ENCODE measurements around the gene PPP1R11.
"Not testable (repeated sequence)": the region's sequence is repeated elsewhere in the genome, so short reads cannot be mapped to it uniquely, and the experiment has no call there.

The PPP1R11 gene

GRCh38 chr6:30025186-30025585 lies 41.8 kb upstream of the PPP1R11 start:
- no peaks in the 10 kb centered on the region for H3K79me2 ChIP-seq (ENCODE audit: low read length)
- H2AFZ ChIP-seq (ENCODE audit: low read depth, low read length): no peak overlapping the region
- H3K4me2 ChIP-seq (ENCODE audit: low read length): no peak overlapping the region
- H3K36me3 ChIP-seq (replicated peaks; ENCODE audit: low read depth, low read length): no peaks in the 10 kb centered on the region
- no peak overlapping the region for H3K4me3 ChIP-seq (ENCODE audit: low read length)
- no peak overlapping the region for H3K9ac ChIP-seq (ENCODE audit: low read length)
- H3K4me1 ChIP-seq (ENCODE audit: low read length): peaks cover 9% of the 10 kb centered on the region
- TF ChIP-seq EZH2phosphoT487 (IDR thresholded peaks at IDR 0.05; ENCODE audit: low read depth): no peak
- TF ChIP-seq, protein P1, sequence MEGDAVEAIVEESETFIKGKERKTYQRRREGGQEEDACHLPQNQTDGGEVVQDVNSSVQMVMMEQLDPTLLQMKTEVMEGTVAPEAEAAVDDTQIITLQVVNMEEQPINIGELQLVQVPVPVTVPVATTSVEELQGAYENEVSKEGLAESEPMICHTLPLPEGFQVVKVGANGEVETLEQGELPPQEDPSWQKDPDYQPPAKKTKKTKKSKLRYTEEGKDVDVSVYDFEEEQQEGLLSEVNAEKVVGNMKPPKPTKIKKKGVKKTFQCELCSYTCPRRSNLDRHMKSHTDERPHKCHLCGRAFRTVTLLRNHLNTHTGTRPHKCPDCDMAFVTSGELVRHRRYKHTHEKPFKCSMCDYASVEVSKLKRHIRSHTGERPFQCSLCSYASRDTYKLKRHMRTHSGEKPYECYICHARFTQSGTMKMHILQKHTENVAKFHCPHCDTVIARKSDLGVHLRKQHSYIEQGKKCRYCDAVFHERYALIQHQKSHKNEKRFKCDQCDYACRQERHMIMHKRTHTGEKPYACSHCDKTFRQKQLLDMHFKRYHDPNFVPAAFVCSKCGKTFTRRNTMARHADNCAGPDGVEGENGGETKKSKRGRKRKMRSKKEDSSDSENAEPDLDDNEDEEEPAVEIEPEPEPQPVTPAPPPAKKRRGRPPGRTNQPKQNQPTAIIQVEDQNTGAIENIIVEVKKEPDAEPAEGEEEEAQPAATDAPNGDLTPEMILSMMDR (IDR thresholded peaks at IDR 0.05; ENCODE audit: low read depth, low read length): no peak
- H4K20me1 ChIP-seq (ENCODE audit: insufficient read depth, low read length): no peaks in the 10 kb centered on the region
- H3K27me3 ChIP-seq (ENCODE audit: low read depth, low read length): no peaks in the 10 kb centered on the region
- H3K9me3 ChIP-seq (ENCODE audit: insufficient read depth, low read length): no peaks in the 10 kb centered on the region
- no peak overlapping the region for H3K27ac ChIP-seq (ENCODE audit: low read length)

GRCh38 chr6:30029588-30029987 lies 37.4 kb upstream of the PPP1R11 start:
- H3K9ac ChIP-seq (ENCODE audit: low read length): no peak overlapping the region
- no peaks in the 10 kb centered on the region for H3K4me1 ChIP-seq (ENCODE audit: low read length)
- H3K36me3 ChIP-seq (replicated peaks; ENCODE audit: low read depth, low read length): no peaks in the 10 kb centered on the region
- H3K27me3 ChIP-seq (ENCODE audit: low read depth, low read length): no peaks in the 10 kb centered on the region
- no peak overlapping the region for H3K4me2 ChIP-seq (ENCODE audit: low read length)
- TF ChIP-seq, protein P1 (IDR thresholded peaks at IDR 0.05; ENCODE audit: low read depth, low read length): no peak
- no peak for TF ChIP-seq EZH2phosphoT487 (IDR thresholded peaks at IDR 0.05; ENCODE audit: low read depth)
- H3K4me3 ChIP-seq (ENCODE audit: low read length): no peak overlapping the region
- H4K20me1 ChIP-seq (ENCODE audit: insufficient read depth, low read length): no peaks in the 10 kb centered on the region
- H3K27ac ChIP-seq (ENCODE audit: low read length): no peak overlapping the region
- H3K79me2 ChIP-seq (ENCODE audit: low read length): no peaks in the 10 kb centered on the region
- H2AFZ ChIP-seq (ENCODE audit: low read depth, low read length): no peak overlapping the region
- no peaks in the 10 kb centered on the region for H3K9me3 ChIP-seq (ENCODE audit: insufficient read depth, low read length)

- Histone ChIP-seq H3K4me2 (ENCODE audit: low read length) (no peak overlapping the region), H4K20me1 (ENCODE audit: insufficient read depth, low read length) (no peaks in the 10 kb centered on the region)
Observed at GRCh38 chr6:30031381-30031780, 35.6 kb upstream of the PPP1R11 start.

DNA sequence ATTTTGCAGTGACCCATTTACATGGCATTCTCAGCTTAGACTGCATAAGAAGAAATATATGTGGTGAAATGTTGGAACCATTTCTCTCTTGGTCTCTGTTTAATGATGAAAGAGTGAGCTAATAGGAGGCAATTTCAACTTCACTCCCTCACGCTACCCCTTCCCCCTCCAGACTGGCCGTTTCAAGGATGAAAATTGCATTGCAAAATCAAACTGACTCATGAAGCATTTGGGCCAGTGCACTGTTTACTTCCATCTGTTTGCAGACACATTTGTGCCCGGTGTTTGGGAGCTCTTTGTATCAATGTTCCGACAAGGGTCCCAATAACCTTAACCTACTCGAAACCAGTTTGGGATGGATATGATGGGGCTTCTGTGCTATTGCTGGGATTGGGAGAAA lies 33.6 kb upstream of the PPP1R11 start:
- not testable (repeated sequence) for H4K20me1 ChIP-seq (ENCODE audit: insufficient read depth, low read length); H3K4me3 ChIP-seq (ENCODE audit: low read length); H3K9ac ChIP-seq (ENCODE audit: low read length); H3K4me1 ChIP-seq (ENCODE audit: low read length); H3K4me2 ChIP-seq (ENCODE audit: low read length); H3K36me3 ChIP-seq (replicated peaks; ENCODE audit: low read depth, low read length); H3K79me2 ChIP-seq (ENCODE audit: low read length); H3K27ac ChIP-seq (ENCODE audit: low read length); H3K27me3 ChIP-seq (ENCODE audit: low read depth, low read length); H2AFZ ChIP-seq (ENCODE audit: low read depth, low read length); H3K9me3 ChIP-seq (ENCODE audit: insufficient read depth, low read length)

More at GRCh38 chr6:30031381-30031780, 35.6 kb upstream of the PPP1R11 start:
- H3K4me3 ChIP-seq (ENCODE audit: low read length): no peak overlapping the region
- TF ChIP-seq, protein P1 (IDR thresholded peaks at IDR 0.05; ENCODE audit: low read depth, low read length): no peak
- no peak for TF ChIP-seq EZH2phosphoT487 (IDR thresholded peaks at IDR 0.05; ENCODE audit: low read depth)
- H3K9me3 ChIP-seq (ENCODE audit: insufficient read depth, low read length): no peaks in the 10 kb centered on the region
- H2AFZ ChIP-seq (ENCODE audit: low read depth, low read length): no peak overlapping the region
- H3K4me1 ChIP-seq (ENCODE audit: low read length): no peaks in the 10 kb centered on the region
- H3K9ac ChIP-seq (ENCODE audit: low read length): no peak overlapping the region
- H3K36me3 ChIP-seq (replicated peaks; ENCODE audit: low read depth, low read length): no peaks in the 10 kb centered on the region
- no peaks in the 10 kb centered on the region for H3K27me3 ChIP-seq (ENCODE audit: low read depth, low read length)
- no peak overlapping the region for H3K27ac ChIP-seq (ENCODE audit: low read length)
- no peaks in the 10 kb centered on the region for H3K79me2 ChIP-seq (ENCODE audit: low read length)

- Histone ChIP-seq H3K36me3 (replicated peaks; ENCODE audit: low read depth, low read length) (no peaks in the 10 kb centered on the region), H3K4me2 (ENCODE audit: low read length) (no peak overlapping the region), H3K27me3 (ENCODE audit: low read depth, low read length) (no peaks in the 10 kb centered on the region)
Observed at GRCh38 chr6:30035784-30036183, 31.2 kb upstream of the PPP1R11 start.

More at GRCh38 chr6:30035784-30036183, 31.2 kb upstream of the PPP1R11 start:
- Histone ChIP-seq H3K9ac (ENCODE audit: low read length) (no peak overlapping the region), H3K4me3 (ENCODE audit: low read length) (no peak overlapping the region), H4K20me1 (ENCODE audit: insufficient read depth, low read length) (no peaks in the 10 kb centered on the region), H3K4me1 (ENCODE audit: low read length) (no peaks in the 10 kb centered on the region), H2AFZ (ENCODE audit: low read depth, low read length) (no peak overlapping the region), H3K79me2 (ENCODE audit: low read length) (no peaks in the 10 kb centered on the region), H3K9me3 (ENCODE audit: insufficient read depth, low read length) (no peaks in the 10 kb centered on the region), H3K27ac (ENCODE audit: low read length) (no peak overlapping the region)
- no peak for TF ChIP-seq EZH2phosphoT487 (IDR thresholded peaks at IDR 0.05; ENCODE audit: low read depth)
- TF ChIP-seq, protein P1 (IDR thresholded peaks at IDR 0.05; ENCODE audit: low read depth, low read length): no peak

All from OCI-LY3 (cell line).